ENCODE measurements around the gene KCNK18.

- no peak for TF ChIP-seq CTCF (IDR thresholded peaks at IDR 0.05; ENCODE audit: borderline replicate concordance, extremely low read depth, low read length, poor library complexity, severe bottlenecking)
- no peak for TF ChIP-seq EZH2 (IDR thresholded peaks at IDR 0.05; ENCODE audit: borderline replicate concordance, low read depth, low read length, severe bottlenecking)
Observed at GRCh38 chr10:117218654-117219053, 21.4 kb downstream of the KCNK18 start.
